ENCODE data around the gene ELMO1.

GRCh38 chr7:36972140-36972518, 476.5 kb downstream of the ELMO1 start:
- TF ChIP-seq CTCF (IDR thresholded peaks at IDR 0.05; ENCODE audit: borderline replicate concordance, extremely low read depth, low read length, poor library complexity, severe bottlenecking) = no peak
- TF ChIP-seq EZH2 (IDR thresholded peaks at IDR 0.05; ENCODE audit: borderline replicate concordance, low read depth, low read length, severe bottlenecking) = no peak

Measured in DND-41 (cell line).